ENCODE results near the gene IQSEC3. TPM values are rescaled to one million over a fixed set of nuclear protein-coding genes. Genes with fewer than 3 reads are reported as not detected.

IQSEC3 gene
- total and polyA plus RNA-seq, 2 of the 13 experiments (the other 11 are each of a cell fraction or from before 2014, with no cell fraction given), result not detected

DNA sequence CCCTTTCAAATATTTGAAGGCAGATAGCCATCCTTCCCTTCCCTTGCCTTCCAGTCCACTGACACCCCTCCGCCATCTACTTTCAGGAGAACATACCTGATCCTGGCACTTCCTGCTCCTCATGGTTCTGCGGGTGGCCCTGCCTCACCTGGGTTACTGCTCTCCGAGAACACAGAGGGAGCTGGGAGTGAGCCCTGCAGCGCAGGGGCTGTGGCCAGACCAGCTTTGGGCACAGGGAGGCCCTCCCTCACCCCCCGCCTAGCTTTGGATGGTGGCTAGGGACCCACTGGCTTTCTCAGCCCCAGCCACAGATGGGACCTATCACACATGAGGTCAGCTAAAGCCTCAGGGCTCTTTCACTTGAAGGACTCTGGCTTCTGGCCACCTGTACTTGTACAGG is 12.4 kb downstream of the IQSEC3 start (continued):
- TF ChIP-seq FOSL1 (CRISPR knock-in tag; IDR thresholded peaks at IDR 0.05; ENCODE audit: borderline replicate concordance), result no peak
- TF ChIP-seq CBFB (CRISPR knock-in tag; IDR thresholded peaks at IDR 0.05), result no peak
- TF ChIP-seq MIXL1 (CRISPR knock-in tag; IDR thresholded peaks at IDR 0.05), result no peak
- TF ChIP-seq RFX5 (IDR thresholded peaks at IDR 0.05; ENCODE audit: low read depth, low read length), result no peak
- TF ChIP-seq TBL1XR1 (IDR thresholded peaks at IDR 0.05; ENCODE audit: borderline replicate concordance, low read length, partially characterized antibody), result no peak
- TF ChIP-seq, protein P1, sequence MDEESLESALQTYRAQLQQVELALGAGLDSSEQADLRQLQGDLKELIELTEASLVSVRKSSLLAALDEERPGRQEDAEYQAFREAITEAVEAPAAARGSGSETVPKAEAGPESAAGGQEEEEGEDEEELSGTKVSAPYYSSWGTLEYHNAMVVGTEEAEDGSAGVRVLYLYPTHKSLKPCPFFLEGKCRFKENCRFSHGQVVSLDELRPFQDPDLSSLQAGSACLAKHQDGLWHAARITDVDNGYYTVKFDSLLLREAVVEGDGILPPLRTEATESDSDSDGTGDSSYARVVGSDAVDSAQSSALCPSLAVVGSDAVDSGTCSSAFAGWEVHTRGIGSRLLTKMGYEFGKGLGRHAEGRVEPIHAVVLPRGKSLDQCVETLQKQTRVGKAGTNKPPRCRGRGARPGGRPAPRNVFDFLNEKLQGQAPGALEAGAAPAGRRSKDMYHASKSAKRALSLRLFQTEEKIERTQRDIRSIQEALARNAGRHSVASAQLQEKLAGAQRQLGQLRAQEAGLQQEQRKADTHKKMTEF (CRISPR knock-in tag; IDR thresholded peaks at IDR 0.05), result no peak
- no peak for TF ChIP-seq TEAD2 (CRISPR knock-in tag; IDR thresholded peaks at IDR 0.05)
- TF ChIP-seq, protein P2, sequence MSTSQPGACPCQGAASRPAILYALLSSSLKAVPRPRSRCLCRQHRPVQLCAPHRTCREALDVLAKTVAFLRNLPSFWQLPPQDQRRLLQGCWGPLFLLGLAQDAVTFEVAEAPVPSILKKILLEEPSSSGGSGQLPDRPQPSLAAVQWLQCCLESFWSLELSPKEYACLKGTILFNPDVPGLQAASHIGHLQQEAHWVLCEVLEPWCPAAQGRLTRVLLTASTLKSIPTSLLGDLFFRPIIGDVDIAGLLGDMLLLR (CRISPR knock-in tag; IDR thresholded peaks at IDR 0.05), result no peak

DNA sequence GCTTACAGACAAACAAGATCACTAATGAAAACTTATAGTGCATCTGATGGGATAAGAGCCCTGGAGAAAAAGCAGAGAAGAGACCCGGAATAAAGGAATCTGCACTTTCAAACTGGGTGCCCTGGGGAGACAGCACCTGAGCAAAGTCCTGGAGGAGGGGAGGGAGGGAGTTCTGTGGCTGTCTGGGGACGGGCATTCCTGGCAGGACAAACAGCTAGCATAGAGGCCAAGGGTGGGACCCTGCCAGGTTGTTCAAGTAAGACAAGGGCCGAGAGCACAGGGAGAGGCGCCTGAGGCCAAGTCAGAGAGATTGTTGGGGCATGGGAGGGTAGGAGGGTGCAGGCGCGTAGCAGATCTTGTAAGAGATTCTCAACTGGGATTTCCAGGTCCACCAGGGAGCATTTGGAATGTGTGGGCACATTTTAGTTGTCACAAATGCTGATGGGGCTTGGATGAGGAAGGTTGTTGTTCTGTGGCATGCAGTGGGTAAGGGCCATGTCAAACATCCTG is 14.2 kb downstream of the IQSEC3 start:
- intact Hi-C loops (cut with micrococcal nuclease; ENCODE audit: unreplicated experiment), result no loop called here
- ATAC-seq (no peak), DNase-seq (ENCODE audit: low spot score) (no peak), FAIRE-seq (no peak)
- no peaks in the 10 kb centered on the region for H3K4me1 ChIP-seq (ENCODE audit: insufficient read depth, low read length)
- no peak overlapping the region for H2AFZ ChIP-seq (ENCODE audit: low read length)
- in situ Hi-C loops (cut with HindIII; ENCODE audit: extremely low pct_ligation_motif_present, low pct_unique_long_range_greater_than_20kb), result no loop called here
- no peak overlapping the region for H3K9ac ChIP-seq (ENCODE audit: insufficient read depth, low read depth, low read length)
- H3K4me3 ChIP-seq (replicated peaks in 1 of 3; ENCODE audit: insufficient read depth in 1 of 3, low read depth in 2 of 3, low read length in 3 of 3), result no peak overlapping the region
- POLR2A ChIA-PET, result no interaction called here
- no peak for TF ChIP-seq ZNF205 (CRISPR knock-in tag; IDR thresholded peaks at IDR 0.05)
- TF ChIP-seq NR2C2 (CRISPR knock-in tag; IDR thresholded peaks at IDR 0.05; ENCODE audit: borderline replicate concordance), result no peak
- 29% methylated on average over 6 of the region's 6 CpGs for WGBS (ENCODE audit: low lambda C conversion rate)
- H3K9me3 ChIP-seq (ENCODE audit: low read length), result no peaks in the 10 kb centered on the region
- H3K27me3 ChIP-seq (ENCODE audit: control insufficient read depth in 1 of 2, insufficient read depth in 2 of 2, low read length in 2 of 2), result peaks cover 1 to 55% of the 10 kb centered on the region in 2 experiments; a peak in 3 of 5 replicates
- H4K20me1 ChIP-seq (ENCODE audit: insufficient read depth, low read length), result no peaks in the 10 kb centered on the region
- H3K4me2 ChIP-seq (ENCODE audit: low read depth, low read length), result no peak overlapping the region
- no TSS peak for BruUV-seq (replicated peaks)
- CTCF ChIA-PET (ENCODE audit: low intra/inter-chr PET ratio, low total read pairs), result no interaction called here
- H3K79me2 ChIP-seq (ENCODE audit: insufficient read depth, low read length), result no peaks in the 10 kb centered on the region
- no peaks in the 10 kb centered on the region for H3K36me3 ChIP-seq (replicated peaks in 1 of 2; ENCODE audit: control insufficient read depth in 1 of 2, insufficient read depth in 2 of 2, low read length in 2 of 2)
- no peak overlapping the region for H3K27ac ChIP-seq (ENCODE audit: extremely low read length, insufficient read depth, low read length)
